Measurements from ENCODE around the gene KDM4C.

Gene KDM4C

DNA sequence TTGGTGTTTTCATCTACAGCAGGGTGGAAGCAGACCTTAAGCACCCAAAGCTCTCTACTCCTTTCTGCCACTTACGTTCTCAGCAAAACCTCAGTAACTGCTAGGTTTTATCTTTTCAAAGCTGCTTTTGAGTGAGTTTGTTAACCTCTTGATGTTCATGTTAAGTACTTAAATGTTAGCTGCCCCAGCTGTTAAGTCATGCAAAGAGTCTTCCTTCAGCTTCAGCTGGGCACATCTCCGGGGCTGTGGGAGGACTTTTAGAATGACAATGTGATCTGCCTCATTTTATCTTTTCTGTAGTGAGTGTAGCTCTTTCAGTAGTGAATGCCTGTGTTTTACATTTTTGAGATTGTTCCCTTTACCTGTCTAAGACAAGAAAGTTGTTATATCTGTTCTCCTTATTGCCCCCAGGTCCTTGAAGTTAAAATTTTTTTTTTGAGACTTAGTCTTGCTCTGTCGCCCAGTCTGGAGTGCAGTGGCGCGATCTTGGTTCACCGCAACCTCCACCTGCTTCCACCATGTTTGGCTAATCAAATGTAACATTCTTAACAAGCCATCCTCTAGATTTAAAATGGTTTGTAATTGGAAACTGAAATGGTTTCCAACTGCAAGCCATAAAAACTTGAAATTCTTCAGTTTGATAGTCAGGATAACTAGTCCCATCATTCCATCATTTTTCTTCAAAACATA lies 19.6 kb downstream of the KDM4C start:
- no peak for DNase-seq (ENCODE audit: extremely low read depth, low read depth)
- TF ChIP-seq, protein P1, sequence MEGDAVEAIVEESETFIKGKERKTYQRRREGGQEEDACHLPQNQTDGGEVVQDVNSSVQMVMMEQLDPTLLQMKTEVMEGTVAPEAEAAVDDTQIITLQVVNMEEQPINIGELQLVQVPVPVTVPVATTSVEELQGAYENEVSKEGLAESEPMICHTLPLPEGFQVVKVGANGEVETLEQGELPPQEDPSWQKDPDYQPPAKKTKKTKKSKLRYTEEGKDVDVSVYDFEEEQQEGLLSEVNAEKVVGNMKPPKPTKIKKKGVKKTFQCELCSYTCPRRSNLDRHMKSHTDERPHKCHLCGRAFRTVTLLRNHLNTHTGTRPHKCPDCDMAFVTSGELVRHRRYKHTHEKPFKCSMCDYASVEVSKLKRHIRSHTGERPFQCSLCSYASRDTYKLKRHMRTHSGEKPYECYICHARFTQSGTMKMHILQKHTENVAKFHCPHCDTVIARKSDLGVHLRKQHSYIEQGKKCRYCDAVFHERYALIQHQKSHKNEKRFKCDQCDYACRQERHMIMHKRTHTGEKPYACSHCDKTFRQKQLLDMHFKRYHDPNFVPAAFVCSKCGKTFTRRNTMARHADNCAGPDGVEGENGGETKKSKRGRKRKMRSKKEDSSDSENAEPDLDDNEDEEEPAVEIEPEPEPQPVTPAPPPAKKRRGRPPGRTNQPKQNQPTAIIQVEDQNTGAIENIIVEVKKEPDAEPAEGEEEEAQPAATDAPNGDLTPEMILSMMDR (IDR thresholded peaks at IDR 0.05; ENCODE audit: low read depth, low read length, missing control alignments), result no peak
- no peak overlapping the region for H3K4me3 ChIP-seq (replicated peaks; ENCODE audit: low read depth, low read length)

DNA sequence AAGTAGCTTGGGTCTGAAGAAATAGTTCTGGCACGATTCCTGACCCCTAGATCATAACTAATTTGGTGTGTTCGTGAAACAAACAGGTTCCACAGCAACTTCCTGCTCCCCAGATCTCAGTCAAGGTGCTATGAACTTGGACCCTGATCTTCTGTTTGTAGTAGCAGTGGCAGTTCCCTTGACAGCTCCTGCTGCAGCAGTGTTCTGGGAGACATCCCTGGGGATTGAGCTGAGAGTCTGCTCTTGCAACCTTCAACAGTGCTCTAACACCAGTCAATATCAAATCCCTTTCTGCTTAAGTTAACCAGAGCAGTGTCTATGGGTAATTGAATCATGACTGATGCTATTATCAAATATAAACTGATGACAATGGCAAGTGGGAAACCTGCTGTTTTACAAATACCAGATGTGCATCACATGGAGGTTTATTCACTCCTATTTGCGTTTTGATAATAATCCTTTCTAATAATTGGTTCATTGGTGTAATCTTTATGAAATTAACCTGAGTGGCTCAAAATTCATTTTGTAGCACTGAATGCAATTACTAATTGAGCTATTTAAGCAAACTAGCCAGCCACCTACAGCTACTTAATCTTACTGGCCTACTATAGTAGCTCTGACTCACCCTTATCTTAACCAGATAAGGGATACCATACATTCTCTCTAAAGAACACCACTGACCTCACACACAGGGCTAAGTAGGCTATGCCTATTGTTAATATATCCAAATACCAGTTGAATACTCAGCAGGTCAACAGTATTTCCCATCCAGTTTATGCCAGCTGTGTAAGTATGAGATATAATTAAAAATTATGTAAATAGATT lies 21.9 kb downstream of the KDM4C start:
- DNase-seq (ENCODE audit: extremely low read depth, low read depth), result no peak
- H3K4me3 ChIP-seq (replicated peaks; ENCODE audit: low read depth, low read length), result no peak overlapping the region
- TF ChIP-seq, protein P1 (IDR thresholded peaks at IDR 0.05; ENCODE audit: low read depth, low read length, missing control alignments), result no peak

DNA sequence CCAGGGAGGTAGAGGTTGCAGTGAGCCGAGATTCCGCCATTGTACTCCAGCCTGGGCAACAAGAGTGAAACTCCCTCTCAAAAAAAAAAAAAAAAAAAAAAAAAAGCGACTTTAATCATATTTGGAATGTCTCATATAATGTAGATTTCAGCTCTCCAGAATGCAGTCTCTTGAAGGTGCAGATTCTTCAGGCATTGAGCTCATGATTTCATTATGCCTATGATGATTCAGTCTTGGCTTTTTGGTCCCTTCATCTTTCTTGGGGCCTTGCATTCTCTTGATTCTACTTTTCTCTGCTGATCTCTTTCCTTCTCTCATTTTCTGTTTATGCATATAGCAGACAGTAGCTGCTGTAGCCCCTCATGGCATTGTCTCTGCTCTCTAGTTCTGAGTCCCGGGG lies 22.9 kb downstream of the KDM4C start:
- no peak for DNase-seq (ENCODE audit: extremely low read depth, low read depth)
- TF ChIP-seq, protein P1 (IDR thresholded peaks at IDR 0.05; ENCODE audit: low read depth, low read length, missing control alignments), result no peak
- H3K4me3 ChIP-seq (replicated peaks; ENCODE audit: low read depth, low read length), result no peak overlapping the region

DNA sequence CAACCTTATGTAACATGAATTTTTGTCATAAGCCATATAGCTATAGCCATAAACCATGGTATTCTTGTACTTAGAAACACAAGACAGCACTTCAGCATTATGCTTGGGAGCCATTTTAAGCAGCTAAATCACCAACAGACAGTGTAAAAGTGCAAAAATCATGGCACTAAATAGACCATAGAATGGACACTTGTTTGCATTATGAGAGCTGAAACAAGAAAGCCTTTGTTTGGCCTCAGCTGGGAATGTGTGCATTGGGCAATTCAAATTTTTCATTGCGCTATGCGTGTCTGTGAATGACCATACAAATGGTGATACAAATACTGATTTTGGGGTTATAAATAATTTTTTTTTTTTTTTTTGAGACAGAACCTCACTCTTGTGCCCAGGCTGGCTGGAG lies 23.7 kb downstream of the KDM4C start:
- DNase-seq (ENCODE audit: extremely low read depth, low read depth), result no peak
- TF ChIP-seq, protein P1 (IDR thresholded peaks at IDR 0.05; ENCODE audit: low read depth, low read length, missing control alignments), result no peak
- H3K4me3 ChIP-seq (replicated peaks; ENCODE audit: low read depth, low read length), result no peak overlapping the region

DNA sequence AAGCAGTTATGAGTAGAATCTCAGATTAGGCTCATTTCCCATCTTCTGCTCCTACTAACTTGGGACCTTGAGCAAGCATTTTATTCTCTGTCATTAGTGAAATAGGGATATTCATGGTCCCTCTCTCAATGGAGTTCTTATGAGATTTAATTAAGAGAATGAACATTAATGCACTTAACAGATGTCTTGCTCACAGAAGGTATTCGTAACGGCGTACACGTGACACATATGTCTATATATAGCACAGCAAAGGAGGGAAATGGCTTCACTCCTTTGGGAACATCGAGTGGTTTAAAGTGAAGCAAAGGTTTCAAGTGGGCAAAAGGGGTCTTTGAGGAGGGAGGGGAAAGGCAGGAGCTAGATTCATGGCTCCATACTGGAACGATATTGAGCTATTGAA lies 24.6 kb downstream of the KDM4C start:
- TF ChIP-seq, protein P1 (IDR thresholded peaks at IDR 0.05; ENCODE audit: low read depth, low read length, missing control alignments), result no peak
- H3K4me3 ChIP-seq (replicated peaks; ENCODE audit: low read depth, low read length), result no peak overlapping the region
- no peak for DNase-seq (ENCODE audit: extremely low read depth, low read depth)

DNA sequence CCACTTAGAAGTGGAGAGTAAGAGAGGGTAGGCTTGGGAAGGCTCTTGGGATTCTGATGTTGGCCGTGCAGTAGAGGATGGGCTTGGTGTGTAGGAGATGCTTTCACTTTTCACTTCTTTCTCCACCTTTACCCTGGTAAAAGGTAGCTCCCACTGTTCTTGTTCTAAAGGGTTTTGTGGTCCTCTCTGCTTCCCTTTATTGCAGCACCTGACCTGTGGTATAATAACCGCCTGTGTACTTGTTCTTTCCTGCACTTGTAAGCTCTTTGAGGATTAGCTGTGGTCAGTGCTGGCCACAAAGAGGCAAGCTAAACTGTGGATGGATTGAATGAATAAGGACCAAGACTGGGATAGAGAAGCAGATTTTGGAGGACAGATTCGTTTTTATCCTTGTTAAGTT lies 25.2 kb downstream of the KDM4C start:
- TF ChIP-seq, protein P1 (IDR thresholded peaks at IDR 0.05; ENCODE audit: low read depth, low read length, missing control alignments), result no peak
- DNase-seq (ENCODE audit: extremely low read depth, low read depth), result no peak
- H3K4me3 ChIP-seq (replicated peaks; ENCODE audit: low read depth, low read length), result no peak overlapping the region

Measured in HFF-Myc (cell line).